Vagina (tissue), 2 donors: ENCODE measurements around the gene EDEM2. TPM values are rescaled to one million over a fixed set of nuclear protein-coding genes. Genes with fewer than 3 reads are reported as not detected.

Source experiments
- DNase-seq, 2 donors: peaks; one replicate each; pipeline ENCODE4 v3.0.0-alpha.2; 2017; ENCODE audit errors: extremely low spot score in 2 of 2
- H3K27ac ChIP-seq: fragments of 200-600 bp; sonication (generic); one replicate; pipeline ENCODE4 v1.5.1; 2019
- H3K27me3 ChIP-seq: fragments of 200-600 bp; sonication (generic); one replicate; pipeline ENCODE4 v1.5.1; 2019
- H3K36me3 ChIP-seq, 2 donors: fragments of 200-600 bp; sonication (generic); one replicate each; pipeline ENCODE4 v1.5.1; 2017 to 2019
- H3K4me1 ChIP-seq: fragments of 200-600 bp; sonication (generic); one replicate; pipeline ENCODE4 v1.5.1; 2019
- H3K4me3 ChIP-seq, 2 donors: fragments of 200-600 bp; sonication (generic); 1 replicate in 1 of 2; 2 replicates in 1 of 2; pipeline ENCODE4 v1.5.1; 2016 to 2019
- H3K9me3 ChIP-seq: fragments of 200-600 bp; sonication (generic); one replicate; pipeline ENCODE4 v1.5.1; 2019
- POLR2A ChIP-seq, 2 donors: fragments of 450-650 bp; IDR thresholded peaks; one replicate each; pipeline ENCODE4 v1.6.1; 2017; ENCODE audit warnings: antibody characterized with exemption in 2 of 2, mild to moderate bottlenecking in 2 of 2, moderate library complexity in 2 of 2
- POLR2AphosphoS5 ChIP-seq, 2 donors: sonication (generic); formaldehyde crosslinking; IDR thresholded peaks; one replicate each; pipeline ENCODE4 v1.9.0; 2017; ENCODE audit warnings: antibody characterized with exemption in 2 of 2, mild to moderate bottlenecking in 2 of 2, low read depth in 1 of 2; ENCODE audit not compliant: insufficient read depth in 1 of 2
- intact Hi-C: fragments of 100-400 bp; cut with DNase I; formaldehyde crosslinking; loops from one replicate; pipeline ENCODE4 v1.15.1; 2023
- total RNA-seq: library from RNA; depleted of rRNA; stranded (reverse); fragments of >200 nt; gene quantifications from one replicate; pipeline ENCODE4 v1.2.3, GENCODE V29; 2016
- TF ChIP-seq, protein P1 (sequence below), 3 experiments: fragments of 450-650 bp in 2 of 3; fragments of 200-600 bp in 1 of 3; sonication (generic) in 1 of 3; IDR thresholded peaks; one replicate each; pipeline ENCODE4 v1.5.1; 2017 to 2019; ENCODE audit warnings: antibody characterized with exemption in 3 of 3, mild to moderate bottlenecking in 2 of 3, moderate library complexity in 2 of 3

EDEM2 gene
- total RNA-seq, 1 donor from 2014 or later, result 12.8 TPM

- DNase-seq, result no peak
- TF ChIP-seq, protein P1, sequence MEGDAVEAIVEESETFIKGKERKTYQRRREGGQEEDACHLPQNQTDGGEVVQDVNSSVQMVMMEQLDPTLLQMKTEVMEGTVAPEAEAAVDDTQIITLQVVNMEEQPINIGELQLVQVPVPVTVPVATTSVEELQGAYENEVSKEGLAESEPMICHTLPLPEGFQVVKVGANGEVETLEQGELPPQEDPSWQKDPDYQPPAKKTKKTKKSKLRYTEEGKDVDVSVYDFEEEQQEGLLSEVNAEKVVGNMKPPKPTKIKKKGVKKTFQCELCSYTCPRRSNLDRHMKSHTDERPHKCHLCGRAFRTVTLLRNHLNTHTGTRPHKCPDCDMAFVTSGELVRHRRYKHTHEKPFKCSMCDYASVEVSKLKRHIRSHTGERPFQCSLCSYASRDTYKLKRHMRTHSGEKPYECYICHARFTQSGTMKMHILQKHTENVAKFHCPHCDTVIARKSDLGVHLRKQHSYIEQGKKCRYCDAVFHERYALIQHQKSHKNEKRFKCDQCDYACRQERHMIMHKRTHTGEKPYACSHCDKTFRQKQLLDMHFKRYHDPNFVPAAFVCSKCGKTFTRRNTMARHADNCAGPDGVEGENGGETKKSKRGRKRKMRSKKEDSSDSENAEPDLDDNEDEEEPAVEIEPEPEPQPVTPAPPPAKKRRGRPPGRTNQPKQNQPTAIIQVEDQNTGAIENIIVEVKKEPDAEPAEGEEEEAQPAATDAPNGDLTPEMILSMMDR (IDR thresholded peaks at IDR 0.05), result no peak
- no peak for TF ChIP-seq POLR2AphosphoS5 (IDR thresholded peaks at IDR 0.05; ENCODE audit: insufficient read depth in 1 of 2, low read depth in 1 of 2)
- TF ChIP-seq POLR2A (IDR thresholded peaks at IDR 0.05), result no peak
- Histone ChIP-seq H3K27ac (no peak overlapping the region), H3K36me3 (no peaks in the 10 kb centered on the region), H3K27me3 (no peaks in the 10 kb centered on the region), H3K4me1 (no peaks in the 10 kb centered on the region), H3K9me3 (no peaks in the 10 kb centered on the region), H3K4me3 (no peak overlapping the region)
- intact Hi-C loops, result no loop called here
Measured at GRCh38 chr20:35180266-35180665, 33.1 kb upstream of the EDEM2 start.

GRCh38 chr20:35179292-35180212, 32.4 kb upstream of the EDEM2 start:
- Histone ChIP-seq H3K9me3 (no peaks in the 10 kb centered on the region), H3K36me3 (no peaks in the 10 kb centered on the region), H3K4me1 (peaks cover 5% of the 10 kb centered on the region), H3K27me3 (no peaks in the 10 kb centered on the region), H3K4me3 (no peak overlapping the region), H3K27ac (no peak overlapping the region)
- intact Hi-C loops, result no loop called here
- TF ChIP-seq POLR2A (IDR thresholded peaks at IDR 0.05) (no peak), POLR2AphosphoS5 (IDR thresholded peaks at IDR 0.05; ENCODE audit: insufficient read depth in 1 of 2, low read depth in 1 of 2) (no peak)
- TF ChIP-seq, protein P1 (IDR thresholded peaks at IDR 0.05), result no peak
- no peak for DNase-seq

GRCh38 chr20:35176132-35176531, 29.0 kb upstream of the EDEM2 start:
- no peaks in the 10 kb centered on the region for H3K27me3 ChIP-seq
- no peaks in the 10 kb centered on the region for H3K36me3 ChIP-seq
- no peaks in the 10 kb centered on the region for H3K9me3 ChIP-seq
- no peak for DNase-seq
- intact Hi-C loops, result no loop called here
- no peak overlapping the region for H3K4me3 ChIP-seq
- peaks cover 26% of the 10 kb centered on the region for H3K4me1 ChIP-seq
- TF ChIP-seq POLR2AphosphoS5 (IDR thresholded peaks at IDR 0.05; ENCODE audit: insufficient read depth in 1 of 2, low read depth in 1 of 2), result no peak
- H3K27ac ChIP-seq, result no peak overlapping the region

GRCh38 chr20:35174458-35175216, 27.5 kb upstream of the EDEM2 start:
- no peak overlapping the region for H3K4me3 ChIP-seq
- H3K4me1 ChIP-seq, result peaks cover 28% of the 10 kb centered on the region
- no peak for DNase-seq
- no peaks in the 10 kb centered on the region for H3K36me3 ChIP-seq
- TF ChIP-seq POLR2A (IDR thresholded peaks at IDR 0.05) (no peak), POLR2AphosphoS5 (IDR thresholded peaks at IDR 0.05; ENCODE audit: insufficient read depth in 1 of 2, low read depth in 1 of 2) (no peak)
- TF ChIP-seq, protein P1 (IDR thresholded peaks at IDR 0.05), result no peak
- H3K9me3 ChIP-seq, result no peaks in the 10 kb centered on the region
- H3K27me3 ChIP-seq, result no peaks in the 10 kb centered on the region
- H3K27ac ChIP-seq, result no peak overlapping the region
- intact Hi-C loops, result no loop called here

- DNase-seq, result no peak
- H3K4me3 ChIP-seq, result no peak overlapping the region
- no peak overlapping the region for H3K27ac ChIP-seq
- intact Hi-C loops, result no loop called here
- H3K27me3 ChIP-seq, result no peaks in the 10 kb centered on the region
- TF ChIP-seq POLR2AphosphoS5 (IDR thresholded peaks at IDR 0.05; ENCODE audit: insufficient read depth in 1 of 2, low read depth in 1 of 2), result peak in 1 of 2 donors; percentile 26
- TF ChIP-seq, protein P1 (IDR thresholded peaks at IDR 0.05), result no peak
- peaks cover 28% of the 10 kb centered on the region for H3K4me1 ChIP-seq
- no peaks in the 10 kb centered on the region for H3K36me3 ChIP-seq
- no peaks in the 10 kb centered on the region for H3K9me3 ChIP-seq
Measured at GRCh38 chr20:35173576-35174192, 26.5 kb upstream of the EDEM2 start.
